HG03457 (cell line): Measurements from ENCODE around the gene WDR18.

Source experiments
- ATAC-seq: cut with Tn5 transposase; IDR thresholded peaks from one replicate; pipeline ENCODE4 v1.9.1; 2021; ENCODE audit warnings: moderate number of reproducible peaks; ENCODE audit not compliant: unreplicated experiment

WDR18 gene

GRCh38 chr19:1006711-1007398 is 22.7 kb downstream of the WDR18 start:
- no peak for ATAC-seq

GRCh38 chr19:1007399-1008251 is 23.5 kb downstream of the WDR18 start:
- no peak for ATAC-seq

- no peak for ATAC-seq
These were observed 24.3 kb downstream of the WDR18 start for GRCh38 chr19:1008268-1009040.

GRCh38 chr19:1009041-1009980 is 25.2 kb downstream of the WDR18 start:
- ATAC-seq: no peak

- no peak for ATAC-seq
These were observed 25.9 kb downstream of the WDR18 start for GRCh38 chr19:1009981-1010538.

- no peak for ATAC-seq
These were observed 26.7 kb downstream of the WDR18 start for GRCh38 chr19:1010586-1011510.

GRCh38 chr19:1011831-1012333 is 27.7 kb downstream of the WDR18 start:
- ATAC-seq: no peak

GRCh38 chr19:1012334-1012733 is 28.2 kb downstream of the WDR18 start:
- no peak for ATAC-seq

GRCh38 chr19:1013218-1013617 is 29.1 kb downstream of the WDR18 start:
- ATAC-seq: no peak

GRCh38 chr19:1014161-1015060 is 30.3 kb downstream of the WDR18 start:
- ATAC-seq: no peak

GRCh38 chr19:1015061-1015781 is 31.1 kb downstream of the WDR18 start:
- ATAC-seq: no peak

- ATAC-seq: no peak
These were observed 31.9 kb downstream of the WDR18 start for GRCh38 chr19:1015782-1016646.

- no peak for ATAC-seq
These were observed 32.5 kb downstream of the WDR18 start for GRCh38 chr19:1016647-1017114.

GRCh38 chr19:1017115-1017905 is 33.2 kb downstream of the WDR18 start:
- ATAC-seq: no peak

- ATAC-seq: no peak
These were observed 33.8 kb downstream of the WDR18 start for GRCh38 chr19:1017906-1018305.
